ENCODE data around the gene BLOC1S6. TPM values are rescaled to one million over a fixed set of nuclear protein-coding genes. Genes with fewer than 3 reads are reported as not detected.

Gene BLOC1S6
- total RNA-seq, 4 donors from 2014 or later = 26.6 to 41.7 (median 30.0) TPM

DNA sequence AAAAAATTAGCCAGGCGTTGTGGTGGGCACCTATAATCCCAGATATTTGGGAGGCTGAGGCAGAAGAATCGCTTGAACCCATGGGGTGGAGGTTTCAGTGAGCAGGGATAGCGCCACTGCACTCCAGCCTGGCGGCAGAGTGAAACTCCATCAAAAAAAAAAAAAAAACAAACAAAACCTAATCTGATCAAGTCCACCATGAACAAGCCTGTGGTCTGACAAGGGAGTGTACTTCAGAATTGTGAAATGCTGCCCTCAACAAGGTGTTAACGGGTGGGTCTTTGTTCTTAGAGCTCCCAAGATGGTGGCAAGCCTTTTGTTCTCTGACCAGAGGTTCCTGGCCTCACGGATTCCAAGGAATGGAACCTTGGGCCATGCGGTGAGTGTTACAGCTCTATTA, 40.4 kb upstream of the BLOC1S6 start:
- Histone ChIP-seq H3K9me3 (no peaks in the 10 kb centered on the region), H3K36me3 (no peaks in the 10 kb centered on the region), H3K27me3 (no peaks in the 10 kb centered on the region), H3K4me1 (no peaks in the 10 kb centered on the region), H3K27ac (no peak overlapping the region), H3K4me3 (no peak overlapping the region)
- 97% methylated on average over 7 of the region's 7 CpGs for WGBS
- no peak for DNase-seq (ENCODE audit: low spot score in 2 of 2)
- TF ChIP-seq, protein P1, sequence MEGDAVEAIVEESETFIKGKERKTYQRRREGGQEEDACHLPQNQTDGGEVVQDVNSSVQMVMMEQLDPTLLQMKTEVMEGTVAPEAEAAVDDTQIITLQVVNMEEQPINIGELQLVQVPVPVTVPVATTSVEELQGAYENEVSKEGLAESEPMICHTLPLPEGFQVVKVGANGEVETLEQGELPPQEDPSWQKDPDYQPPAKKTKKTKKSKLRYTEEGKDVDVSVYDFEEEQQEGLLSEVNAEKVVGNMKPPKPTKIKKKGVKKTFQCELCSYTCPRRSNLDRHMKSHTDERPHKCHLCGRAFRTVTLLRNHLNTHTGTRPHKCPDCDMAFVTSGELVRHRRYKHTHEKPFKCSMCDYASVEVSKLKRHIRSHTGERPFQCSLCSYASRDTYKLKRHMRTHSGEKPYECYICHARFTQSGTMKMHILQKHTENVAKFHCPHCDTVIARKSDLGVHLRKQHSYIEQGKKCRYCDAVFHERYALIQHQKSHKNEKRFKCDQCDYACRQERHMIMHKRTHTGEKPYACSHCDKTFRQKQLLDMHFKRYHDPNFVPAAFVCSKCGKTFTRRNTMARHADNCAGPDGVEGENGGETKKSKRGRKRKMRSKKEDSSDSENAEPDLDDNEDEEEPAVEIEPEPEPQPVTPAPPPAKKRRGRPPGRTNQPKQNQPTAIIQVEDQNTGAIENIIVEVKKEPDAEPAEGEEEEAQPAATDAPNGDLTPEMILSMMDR (IDR thresholded peaks at IDR 0.05) = no peak
- TF ChIP-seq POLR2A (IDR thresholded peaks at IDR 0.05) (no peak), POLR2AphosphoS5 (IDR thresholded peaks at IDR 0.05) (no peak), EP300 (IDR thresholded peaks at IDR 0.05) (no peak)

DNA sequence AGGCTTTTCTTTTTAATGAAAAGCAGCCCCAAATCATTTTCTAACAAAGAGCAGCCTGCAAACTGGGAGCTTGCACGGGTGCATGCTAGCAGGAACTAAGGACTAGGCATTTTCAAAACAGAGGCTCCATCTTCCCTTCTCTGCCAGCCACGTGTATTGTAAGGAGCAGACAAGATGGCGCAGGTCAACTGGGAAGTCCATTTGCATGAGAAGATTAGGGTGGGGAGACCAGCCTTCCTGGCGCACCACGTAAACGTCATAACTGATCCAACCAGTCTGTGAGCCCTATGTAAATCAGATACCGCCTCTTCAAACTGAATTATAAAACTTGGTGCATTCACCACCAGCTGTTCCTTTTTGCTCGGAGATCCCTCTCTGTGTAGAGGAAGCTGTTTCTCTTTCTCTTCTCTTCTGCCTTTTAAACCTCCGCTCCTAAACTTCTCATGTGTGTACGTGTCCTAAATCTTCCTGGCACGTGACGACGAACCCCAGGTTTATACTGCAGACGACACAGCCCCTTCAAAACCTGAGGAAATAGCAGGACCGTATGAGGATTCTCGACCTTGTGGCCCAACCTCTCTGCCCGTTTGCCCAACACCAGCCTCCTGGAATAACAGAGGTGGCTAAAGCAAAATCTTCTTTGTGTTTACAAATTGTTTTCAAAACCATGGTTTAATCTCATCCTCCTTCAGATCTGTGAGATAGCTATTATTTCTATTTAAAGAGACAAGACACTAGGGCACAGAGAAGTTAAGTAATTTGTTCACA, 38.2 kb upstream of the BLOC1S6 start:
- whole genome bisulfite sequencing = 66% methylated on average over 17 of the region's 17 CpGs
- H3K4me1 ChIP-seq = no peaks in the 10 kb centered on the region
- H3K36me3 ChIP-seq = no peaks in the 10 kb centered on the region
- no peaks in the 10 kb centered on the region for H3K27me3 ChIP-seq
- no peak for DNase-seq (ENCODE audit: low spot score in 2 of 2)
- no peaks in the 10 kb centered on the region for H3K9me3 ChIP-seq
- no peak overlapping the region for H3K4me3 ChIP-seq
- TF ChIP-seq, protein P1 (IDR thresholded peaks at IDR 0.05) = no peak
- TF ChIP-seq POLR2AphosphoS5 (IDR thresholded peaks at IDR 0.05) = no peak
- no peak for TF ChIP-seq POLR2A (IDR thresholded peaks at IDR 0.05)
- TF ChIP-seq EP300 (IDR thresholded peaks at IDR 0.05) = no peak
- H3K27ac ChIP-seq = no peak overlapping the region

DNA sequence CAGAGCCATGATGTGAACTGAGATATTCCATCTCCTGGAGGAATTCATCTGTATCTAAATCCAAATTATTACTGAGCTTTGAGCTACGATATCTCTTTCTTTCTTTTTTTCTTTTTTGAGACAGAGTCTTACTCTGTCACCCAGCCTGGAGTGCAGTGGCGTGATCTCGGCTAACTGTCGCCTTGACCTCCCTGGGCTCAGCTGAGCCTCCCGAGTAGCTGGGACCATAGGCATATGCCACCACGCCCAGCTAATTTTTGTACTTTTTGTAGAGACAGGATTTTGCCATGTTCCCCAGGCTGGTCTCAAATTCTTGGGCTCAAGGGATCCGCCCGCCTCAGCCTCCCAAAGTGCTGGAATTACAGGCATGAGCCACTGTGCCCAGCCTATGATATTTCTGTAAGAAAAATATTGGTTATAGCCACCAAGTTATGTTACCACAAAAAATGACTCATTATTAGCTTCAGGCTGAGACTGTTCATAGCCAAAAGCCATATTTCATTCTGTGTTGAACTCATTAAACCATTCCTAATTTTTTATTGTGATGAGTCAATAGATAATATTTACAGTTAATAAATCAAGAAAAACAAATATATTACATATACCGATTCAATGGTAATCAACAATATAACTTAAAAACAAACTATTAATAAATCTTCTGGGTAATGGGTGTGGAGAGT, 37.5 kb upstream of the BLOC1S6 start:
- TF ChIP-seq POLR2AphosphoS5 (IDR thresholded peaks at IDR 0.05) (no peak), EP300 (IDR thresholded peaks at IDR 0.05) (no peak), POLR2A (IDR thresholded peaks at IDR 0.05) (no peak)
- TF ChIP-seq, protein P1 (IDR thresholded peaks at IDR 0.05) = no peak
- Histone ChIP-seq H3K36me3 (no peaks in the 10 kb centered on the region), H3K4me1 (no peaks in the 10 kb centered on the region), H3K9me3 (no peaks in the 10 kb centered on the region), H3K27ac (no peak overlapping the region), H3K27me3 (no peaks in the 10 kb centered on the region), H3K4me3 (no peak overlapping the region)
- no peak for DNase-seq (ENCODE audit: low spot score in 2 of 2)
- 47% methylated on average over 9 of the region's 9 CpGs for WGBS

DNA sequence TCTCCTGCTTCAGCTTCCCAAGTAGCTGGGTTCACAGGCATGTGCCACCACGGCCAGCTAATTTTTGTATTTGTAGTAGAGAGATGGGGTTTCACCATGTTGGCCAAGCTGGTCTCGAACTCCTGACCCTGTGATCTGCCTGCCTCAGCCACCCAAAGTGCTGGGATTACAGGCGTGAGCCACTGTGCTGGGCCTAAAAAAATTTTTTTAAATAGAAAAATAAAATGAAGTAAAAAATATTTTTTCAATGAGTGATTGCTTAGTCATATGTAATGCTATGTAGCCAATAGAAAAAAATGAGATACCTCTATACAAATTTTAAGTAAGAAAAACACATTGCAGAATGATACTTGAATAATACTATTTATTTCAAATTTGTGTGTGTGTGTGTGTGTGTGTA, 36.7 kb upstream of the BLOC1S6 start:
- no peak for TF ChIP-seq POLR2A (IDR thresholded peaks at IDR 0.05)
- TF ChIP-seq EP300 (IDR thresholded peaks at IDR 0.05) = no peak
- TF ChIP-seq, protein P1 (IDR thresholded peaks at IDR 0.05) = no peak
- TF ChIP-seq POLR2AphosphoS5 (IDR thresholded peaks at IDR 0.05) = no peak
- DNase-seq (ENCODE audit: low spot score in 2 of 2) = no peak
- H3K36me3 ChIP-seq = no peaks in the 10 kb centered on the region
- WGBS = 78% methylated on average over 3 of the region's 3 CpGs
- no peaks in the 10 kb centered on the region for H3K9me3 ChIP-seq
- H3K4me1 ChIP-seq = no peaks in the 10 kb centered on the region
- H3K4me3 ChIP-seq = no peak overlapping the region
- H3K27me3 ChIP-seq = no peaks in the 10 kb centered on the region
- no peak overlapping the region for H3K27ac ChIP-seq

DNA sequence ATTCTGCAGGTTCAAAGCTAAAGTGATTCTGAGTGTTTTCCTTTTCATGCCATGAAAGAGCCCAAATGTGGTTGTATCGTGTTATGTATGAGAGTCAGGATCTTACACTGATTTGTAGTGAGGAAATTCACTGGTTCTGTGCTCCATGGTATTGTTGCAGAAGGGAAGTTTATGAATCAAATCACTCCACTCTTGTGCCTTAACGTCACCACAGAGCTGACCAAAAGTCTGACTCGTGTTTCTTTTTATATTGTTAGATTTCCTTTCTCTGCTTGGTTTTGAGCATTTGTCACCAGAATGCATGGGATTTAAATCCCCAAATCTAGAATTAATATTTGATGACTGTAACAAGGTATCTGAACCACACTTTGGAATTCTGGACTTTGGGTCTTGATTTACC, 35.5 kb upstream of the BLOC1S6 start:
- H3K9me3 ChIP-seq = no peaks in the 10 kb centered on the region
- TF ChIP-seq POLR2AphosphoS5 (IDR thresholded peaks at IDR 0.05) (no peak), POLR2A (IDR thresholded peaks at IDR 0.05) (no peak), EP300 (IDR thresholded peaks at IDR 0.05) (no peak)
- TF ChIP-seq, protein P1 (IDR thresholded peaks at IDR 0.05) = no peak
- no peak for DNase-seq (ENCODE audit: low spot score in 2 of 2)
- no peak overlapping the region for H3K27ac ChIP-seq
- no peaks in the 10 kb centered on the region for H3K4me1 ChIP-seq
- no peaks in the 10 kb centered on the region for H3K36me3 ChIP-seq
- H3K27me3 ChIP-seq = no peaks in the 10 kb centered on the region
- WGBS = 80% methylated on average over 3 of the region's 3 CpGs
- no peak overlapping the region for H3K4me3 ChIP-seq

All from suprapubic skin (tissue), 4 donors.